CD8-positive, alpha-beta memory T cell (primary cell): ENCODE data around the gene KRT3. TPM values are rescaled to one million over a fixed set of nuclear protein-coding genes. Genes with fewer than 3 reads are reported as not detected.

Source experiments
- CTCF ChIA-PET: fragments of 350-600 bp; sonication (Branson Sonifier 250); formaldehyde crosslinking; loops from one replicate; lab custom pipeline; 2021; ENCODE audit warnings: antibody characterized with exemption; lab: Charles Lee
- POLR2A ChIA-PET: fragments of 350-600 bp; sonication (Branson Sonifier 250); formaldehyde crosslinking; loops from one replicate; lab custom pipeline; 2021; ENCODE audit warnings: antibody characterized with exemption; lab: Charles Lee
- DNase-seq, 5 donors: peaks; one replicate each; pipeline versions ENCODE4 v3.0.0 to v3.0.0-alpha.2; 2020 to 2022; ENCODE audit warnings: mixed read lengths in 1 of 5
- H3K27ac ChIP-seq: one replicate; pipeline ENCODE4 v1.7.0; 2013; ENCODE audit warnings: low read depth, mild to moderate bottlenecking, low read length, moderate library complexity
- H3K27me3 ChIP-seq: 2 replicates; pipeline ENCODE4 v1.7.0; 2013; ENCODE audit warnings: low read length, mild to moderate bottlenecking; ENCODE audit not compliant: insufficient read depth, poor library complexity, severe bottlenecking
- H3K36me3 ChIP-seq: 2 replicates; pipeline ENCODE4 v1.7.0; 2013; ENCODE audit warnings: mild to moderate bottlenecking, low read length, moderate library complexity; ENCODE audit not compliant: insufficient read depth
- H3K4me1 ChIP-seq: 2 replicates; pipeline ENCODE4 v1.7.0; 2013; ENCODE audit warnings: mild to moderate bottlenecking, low read length, moderate library complexity; ENCODE audit not compliant: insufficient read depth
- H3K4me3 ChIP-seq: 2 replicates; pipeline ENCODE4 v1.7.0; 2013; ENCODE audit warnings: mild to moderate bottlenecking, low read length
- H3K9me3 ChIP-seq: 2 replicates; pipeline ENCODE4 v1.7.0; 2013; ENCODE audit warnings: mild to moderate bottlenecking, low read length
- H3K27ac Mint-ChIP-seq, 8 donors: one replicate each; pipeline ENCODE4 v1.8.0; 2020 to 2021; ENCODE audit warnings: mixed read lengths in 8 of 8, mild to moderate bottlenecking in 6 of 8, inconsistent platforms in 3 of 8, moderate library complexity in 3 of 8
- H3K27me3 Mint-ChIP-seq, 2 donors: one replicate each; pipeline ENCODE4 v1.8.0; 2020 to 2021; ENCODE audit warnings: mixed read lengths in 2 of 2, mild to moderate bottlenecking in 1 of 2, moderate library complexity in 1 of 2
- H3K36me3 Mint-ChIP-seq, 3 donors: one replicate each; pipeline ENCODE4 v1.8.0; 2020 to 2021; ENCODE audit warnings: mixed read lengths in 3 of 3, inconsistent platforms in 1 of 3, mild to moderate bottlenecking in 1 of 3
- H3K4me1 Mint-ChIP-seq, 3 donors: one replicate each; pipeline ENCODE4 v1.8.0; 2020 to 2021; ENCODE audit warnings: mixed read lengths in 3 of 3, inconsistent platforms in 1 of 3, mild to moderate bottlenecking in 1 of 3
- H3K4me3 Mint-ChIP-seq, 7 donors: one replicate each; pipeline ENCODE4 v1.8.0; 2020 to 2021; ENCODE audit warnings: mixed read lengths in 7 of 7, mild to moderate bottlenecking in 6 of 7, moderate library complexity in 4 of 7, inconsistent platforms in 2 of 7
- H3K9me3 Mint-ChIP-seq, 5 donors: one replicate each; pipeline ENCODE4 v1.8.0; 2020 to 2022; ENCODE audit warnings: mixed read lengths in 5 of 5, mild to moderate bottlenecking in 3 of 5, moderate library complexity in 2 of 5, inconsistent platforms in 1 of 5
- polyA plus RNA-seq: library from polyadenylated mRNA; unstranded; fragments of 300-500 nt; fragmentation: Illumina TruSeq; gene quantifications from one replicate; pipeline ENCODE4 v1.2.3, GENCODE V29; 2021
- total RNA-seq, 2 experiments: library from RNA; stranded (reverse); gene quantifications; one replicate each; pipeline ENCODE4 v1.2.3, GENCODE V29; 2021

KRT3 gene
- total and polyA plus RNA-seq, 3 experiments from 2014 or later, result not detected

GRCh38 chr12:52836491-52837412 is 40.8 kb upstream of the KRT3 start:
- CTCF ChIA-PET, result interaction anchor here (1.0 to 1.2 kb wide), 2 partner anchors 13 to 274 kb away, joined by 3 read pairs; no protein-coding TSS in a partner anchor
- Mint-ChIP-seq H3K36me3 (no peaks in the 10 kb centered on the region), H3K4me3 (no peak overlapping the region), H3K27ac (peak overlapping the region in 6 of 8 donors; percentile 11 to 84 (median 52)), H3K4me1 (peaks cover 7 to 20% (median 9%) of the 10 kb centered on the region in 3 donors), H3K9me3 (no peaks in the 10 kb centered on the region), H3K27me3 (peaks cover 16 to 33% of the 10 kb centered on the region in 2 donors)
- POLR2A ChIA-PET, result no interaction called here
- Histone ChIP-seq H3K27ac (no peak overlapping the region), H3K9me3 (no peaks in the 10 kb centered on the region), H3K36me3 (no peaks in the 10 kb centered on the region), H3K27me3 (no peaks in the 10 kb centered on the region), H3K4me3 (no peak overlapping the region), H3K4me1 (peaks cover 12% of the 10 kb centered on the region)
- DNase-seq, result no peak

- no peaks in the 10 kb centered on the region for H3K36me3 Mint-ChIP-seq
- no peaks in the 10 kb centered on the region for H3K27me3 ChIP-seq
- ChIA-PET POLR2A (no interaction called here), CTCF (interaction anchor here (1.2 kb wide), 1 partner anchor 274 kb away, joined by 3 read pairs; no protein-coding TSS in a partner anchor)
- no peaks in the 10 kb centered on the region for H3K36me3 ChIP-seq
- H3K4me3 Mint-ChIP-seq, result no peak overlapping the region
- peak in 3 of 5 donors; percentile 4 to 58 (median 21) for DNase-seq
- peaks cover 12% of the 10 kb centered on the region for H3K4me1 ChIP-seq
- H3K4me1 Mint-ChIP-seq, result peaks cover 7 to 20% (median 9%) of the 10 kb centered on the region in 3 donors
- H3K27ac Mint-ChIP-seq, result peak overlapping the region in 5 of 8 donors; percentile 1 to 84 (median 35)
- H3K27me3 Mint-ChIP-seq, result peaks cover 16 to 30% of the 10 kb centered on the region in 2 donors
- no peak overlapping the region for H3K4me3 ChIP-seq
- no peaks in the 10 kb centered on the region for H3K9me3 ChIP-seq
- no peak overlapping the region for H3K27ac ChIP-seq
- no peaks in the 10 kb centered on the region for H3K9me3 Mint-ChIP-seq
Observed at GRCh38 chr12:52836042-52836466, 40.1 kb upstream of the KRT3 start.

- ChIA-PET POLR2A (no interaction called here), CTCF (interaction anchor here (1.2 kb wide), 1 partner anchor 273 kb away, joined by 3 read pairs; no protein-coding TSS in a partner anchor)
- H3K4me3 ChIP-seq, result no peak overlapping the region
- H3K9me3 ChIP-seq, result no peaks in the 10 kb centered on the region
- no peaks in the 10 kb centered on the region for H3K36me3 ChIP-seq
- no peak for DNase-seq
- H3K4me1 ChIP-seq, result peaks cover 12% of the 10 kb centered on the region
- H3K9me3 Mint-ChIP-seq, result no peaks in the 10 kb centered on the region
- peak overlapping the region in 3 of 8 donors; percentile 12 to 68 (median 35) for H3K27ac Mint-ChIP-seq
- no peak overlapping the region for H3K27ac ChIP-seq
- no peaks in the 10 kb centered on the region for H3K36me3 Mint-ChIP-seq
- no peaks in the 10 kb centered on the region for H3K27me3 ChIP-seq
- no peak overlapping the region for H3K4me3 Mint-ChIP-seq
- peaks cover 7 to 20% (median 9%) of the 10 kb centered on the region in 3 donors for H3K4me1 Mint-ChIP-seq
- H3K27me3 Mint-ChIP-seq, result peaks cover 16 to 30% of the 10 kb centered on the region in 2 donors
Observed at GRCh38 chr12:52835271-52836041, 39.5 kb upstream of the KRT3 start.

GRCh38 chr12:52834727-52835001 is 38.7 kb upstream of the KRT3 start:
- Histone ChIP-seq H3K4me1 (peaks cover 12% of the 10 kb centered on the region), H3K27me3 (no peaks in the 10 kb centered on the region), H3K27ac (no peak overlapping the region), H3K36me3 (no peaks in the 10 kb centered on the region), H3K9me3 (no peaks in the 10 kb centered on the region), H3K4me3 (no peak overlapping the region)
- Mint-ChIP-seq H3K4me1 (peaks cover 7 to 20% (median 9%) of the 10 kb centered on the region in 3 donors), H3K27ac (no peak overlapping the region), H3K4me3 (no peak overlapping the region), H3K27me3 (peaks cover 15 to 30% of the 10 kb centered on the region in 2 donors), H3K9me3 (no peaks in the 10 kb centered on the region), H3K36me3 (no peaks in the 10 kb centered on the region)
- ChIA-PET CTCF (no interaction called here), POLR2A (no interaction called here)
- DNase-seq, result no peak

GRCh38 chr12:52833922-52834726 is 38.2 kb upstream of the KRT3 start, which contains the start of gene KRT79:
Gene KRT79 (minus strand): TSS chr12:52834311. CDS start chr12:52834260, 51 bp downstream.
- H3K27ac Mint-ChIP-seq, result peak within 1 kb of the TSS in 1 of 8 donors; percentile 57
- H3K4me3 Mint-ChIP-seq, result no peak within 1 kb of the TSS

GRCh38 chr12:52832985-52833905 is 37.3 kb upstream of the KRT3 start:
- H3K4me3 Mint-ChIP-seq, result no peak overlapping the region
- H3K9me3 Mint-ChIP-seq, result no peaks in the 10 kb centered on the region
- no peaks in the 10 kb centered on the region for H3K9me3 ChIP-seq
- ChIA-PET POLR2A (interaction anchor here (0.6 kb wide), 1 partner anchor 368 kb away, joined by 4 read pairs; no protein-coding TSS in a partner anchor), CTCF (interaction anchor here (1.7 kb wide), 1 partner anchor 46 kb away, joined by 4 read pairs; no protein-coding TSS in a partner anchor)
- H3K4me3 ChIP-seq, result no peak overlapping the region
- H3K27ac ChIP-seq, result no peak overlapping the region
- H3K27me3 Mint-ChIP-seq, result peaks cover 7 to 19% of the 10 kb centered on the region in 2 donors
- no peaks in the 10 kb centered on the region for H3K36me3 ChIP-seq
- H3K27me3 ChIP-seq, result no peaks in the 10 kb centered on the region
- H3K36me3 Mint-ChIP-seq, result no peaks in the 10 kb centered on the region
- DNase-seq, result no peak
- peaks cover 7 to 20% (median 9%) of the 10 kb centered on the region in 3 donors for H3K4me1 Mint-ChIP-seq
- peak overlapping the region in 1 of 8 donors; percentile 57 for H3K27ac Mint-ChIP-seq
- H3K4me1 ChIP-seq, result peaks cover 12% of the 10 kb centered on the region

More at GRCh38 chr12:52833922-52834726, 38.2 kb upstream of the KRT3 start, which contains the start of gene KRT79:
- Histone ChIP-seq H3K9me3 (no peaks in the 10 kb centered on the region), H3K4me1 (peaks cover 12% of the 10 kb centered on the region), H3K27me3 (no peaks in the 10 kb centered on the region), H3K36me3 (no peaks in the 10 kb centered on the region), H3K27ac (no peak within 1 kb of the TSS), H3K4me3 (no peak within 1 kb of the TSS)
- peaks cover 7 to 20% (median 9%) of the 10 kb centered on the region in 3 donors for H3K4me1 Mint-ChIP-seq
- H3K36me3 Mint-ChIP-seq, result no peaks in the 10 kb centered on the region
- peaks cover 11 to 26% of the 10 kb centered on the region in 2 donors for H3K27me3 Mint-ChIP-seq
- no peaks in the 10 kb centered on the region for H3K9me3 Mint-ChIP-seq
- DNase-seq, result no peak
- POLR2A ChIA-PET, result no interaction called here
- CTCF ChIA-PET, result interaction anchor here (1.7 kb wide), 1 partner anchor 46 kb away, joined by 4 read pairs; no protein-coding TSS in a partner anchor
